ENCODE measurements around the gene RTCB.

The RTCB gene

GRCh38 chr22:32389685-32390084 is 22.4 kb downstream of the RTCB start:
- Histone ChIP-seq H2BK5ac (ENCODE audit: low read depth, low read length, poor library complexity, severe bottlenecking) (no peak overlapping the region), H3K9me3 (ENCODE audit: control insufficient read depth, low read length) (no peaks in the 10 kb centered on the region), H2AFZ (ENCODE audit: low read depth, low read length) (no peak overlapping the region), H2AK5ac (ENCODE audit: low read length, severe bottlenecking) (no peak overlapping the region), H3K9ac (ENCODE audit: low read length) (no peak overlapping the region), H3K4me2 (ENCODE audit: low read length, poor library complexity, severe bottlenecking) (no peak overlapping the region), H3K27me3 (ENCODE audit: control insufficient read depth in 1 of 2, insufficient read depth in 1 of 2, low read length in 2 of 2) (no peaks in the 10 kb centered on the region), H4K8ac (ENCODE audit: low read length) (no peak overlapping the region), H4K91ac (ENCODE audit: low read length) (no peak overlapping the region), H3K14ac (ENCODE audit: low read length in 2 of 2) (no peak overlapping the region), H3K23ac (ENCODE audit: low read length in 2 of 2) (no peak overlapping the region), H3K36me3 (ENCODE audit: control insufficient read depth in 1 of 2, insufficient read depth in 2 of 2, low read depth in 1 of 2, low read length in 2 of 2) (peaks cover 54 to 85% of the 10 kb centered on the region in 2 experiments), H3K4me3 (ENCODE audit: insufficient read depth in 1 of 2, low read depth in 1 of 2, low read length in 2 of 2) (no peak overlapping the region), H2BK12ac (ENCODE audit: low read length in 2 of 2) (no peak overlapping the region), H2BK15ac (ENCODE audit: low read depth, poor library complexity, severe bottlenecking) (no peak overlapping the region), H3K79me1 (replicated peaks; ENCODE audit: low read length, poor library complexity, severe bottlenecking) (peaks cover 12% of the 10 kb centered on the region), H2BK120ac (ENCODE audit: low read depth, low read length) (no peak overlapping the region), H3K4ac (ENCODE audit: low read depth in 1 of 2, low read length in 2 of 2) (no peak overlapping the region), H3K18ac (ENCODE audit: low read depth in 1 of 2, low read length in 2 of 2) (no peak overlapping the region), H3K27ac (ENCODE audit: low read length, poor library complexity, severe bottlenecking) (no peak overlapping the region), H3K4me1 (ENCODE audit: control insufficient read depth, insufficient read depth, low read depth, low read length) (no peaks in the 10 kb centered on the region)
- WGBS, result 78% methylated on average over 4 of the region's 4 CpGs
- peak; percentile 20 for DNase-seq

DNA sequence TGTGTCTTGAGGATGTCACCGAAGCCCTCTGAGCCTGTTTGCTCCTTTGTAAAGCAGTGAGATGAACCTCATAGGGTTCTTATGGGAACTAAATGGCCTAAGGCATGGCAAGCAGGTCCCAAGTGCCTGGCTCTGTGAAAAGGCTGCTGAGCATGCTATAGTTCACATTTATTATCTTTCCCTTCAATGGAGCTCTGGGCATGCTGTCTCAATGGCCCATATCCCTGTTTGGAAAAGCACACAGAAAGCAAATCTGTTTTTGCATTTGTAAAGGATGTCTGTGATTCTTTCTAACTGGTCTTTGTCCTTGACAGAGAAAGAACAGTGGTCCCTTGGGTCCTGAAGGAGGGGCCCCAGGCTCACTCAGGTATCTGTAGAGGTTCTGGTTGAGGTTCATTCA is 26.4 kb downstream of the RTCB start:
- H2BK120ac ChIP-seq (ENCODE audit: low read depth, low read length), result no peak overlapping the region
- no peak overlapping the region for H3K27ac ChIP-seq (ENCODE audit: low read length, poor library complexity, severe bottlenecking)
- no peak overlapping the region for H4K91ac ChIP-seq (ENCODE audit: low read length)
- H2AFZ ChIP-seq (ENCODE audit: low read depth, low read length), result no peak overlapping the region
- H3K79me1 ChIP-seq (replicated peaks; ENCODE audit: low read length, poor library complexity, severe bottlenecking), result peaks cover 3% of the 10 kb centered on the region
- H3K27me3 ChIP-seq (ENCODE audit: control insufficient read depth in 1 of 2, insufficient read depth in 1 of 2, low read length in 2 of 2), result no peaks in the 10 kb centered on the region
- DNase-seq, result no peak
- no peak overlapping the region for H3K4me2 ChIP-seq (ENCODE audit: low read length, poor library complexity, severe bottlenecking)
- H3K23ac ChIP-seq (ENCODE audit: low read length in 2 of 2), result no peak overlapping the region
- no peak overlapping the region for H3K4me3 ChIP-seq (ENCODE audit: insufficient read depth in 1 of 2, low read depth in 1 of 2, low read length in 2 of 2)
- WGBS, result 100% methylated on average over 1 of the region's 1 CpG
- H3K9ac ChIP-seq (ENCODE audit: low read length), result no peak overlapping the region
- H2AK5ac ChIP-seq (ENCODE audit: low read length, severe bottlenecking), result no peak overlapping the region
- H3K9me3 ChIP-seq (ENCODE audit: control insufficient read depth, low read length), result no peaks in the 10 kb centered on the region
- H3K4ac ChIP-seq (ENCODE audit: low read depth in 1 of 2, low read length in 2 of 2), result no peak overlapping the region
- no peak overlapping the region for H2BK5ac ChIP-seq (ENCODE audit: low read depth, low read length, poor library complexity, severe bottlenecking)
- H2BK12ac ChIP-seq (ENCODE audit: low read length in 2 of 2), result no peak overlapping the region
- no peak overlapping the region for H2BK15ac ChIP-seq (ENCODE audit: low read depth, poor library complexity, severe bottlenecking)
- no peaks in the 10 kb centered on the region for H3K4me1 ChIP-seq (ENCODE audit: control insufficient read depth, insufficient read depth, low read depth, low read length)
- no peak overlapping the region for H3K14ac ChIP-seq (ENCODE audit: low read length in 2 of 2)
- H4K8ac ChIP-seq (ENCODE audit: low read length), result no peak overlapping the region
- H3K36me3 ChIP-seq (ENCODE audit: control insufficient read depth in 1 of 2, insufficient read depth in 2 of 2, low read depth in 1 of 2, low read length in 2 of 2), result peaks cover 34 to 49% of the 10 kb centered on the region in 2 experiments
- H3K18ac ChIP-seq (ENCODE audit: low read depth in 1 of 2, low read length in 2 of 2), result no peak overlapping the region

GRCh38 chr22:32380991-32381390 is 31.1 kb downstream of the RTCB start:
- H2BK15ac ChIP-seq (ENCODE audit: low read depth, poor library complexity, severe bottlenecking), result no peak overlapping the region
- H2AFZ ChIP-seq (ENCODE audit: low read depth, low read length), result no peak overlapping the region
- H3K27ac ChIP-seq (ENCODE audit: low read length, poor library complexity, severe bottlenecking), result no peak overlapping the region
- H3K4me1 ChIP-seq (ENCODE audit: control insufficient read depth, insufficient read depth, low read depth, low read length), result no peaks in the 10 kb centered on the region
- no peaks in the 10 kb centered on the region for H3K9me3 ChIP-seq (ENCODE audit: control insufficient read depth, low read length)
- no peak overlapping the region for H3K4ac ChIP-seq (ENCODE audit: low read depth in 1 of 2, low read length in 2 of 2)
- H4K91ac ChIP-seq (ENCODE audit: low read length), result no peak overlapping the region
- DNase-seq, result no peak
- H3K18ac ChIP-seq (ENCODE audit: low read depth in 1 of 2, low read length in 2 of 2), result no peak overlapping the region
- H4K8ac ChIP-seq (ENCODE audit: low read length), result no peak overlapping the region
- no peak overlapping the region for H2BK12ac ChIP-seq (ENCODE audit: low read length in 2 of 2)
- no peak overlapping the region for H3K9ac ChIP-seq (ENCODE audit: low read length)
- H3K14ac ChIP-seq (ENCODE audit: low read length in 2 of 2), result no peak overlapping the region
- H3K23ac ChIP-seq (ENCODE audit: low read length in 2 of 2), result no peak overlapping the region
- no peaks in the 10 kb centered on the region for H3K27me3 ChIP-seq (ENCODE audit: control insufficient read depth in 1 of 2, insufficient read depth in 1 of 2, low read length in 2 of 2)
- H2BK120ac ChIP-seq (ENCODE audit: low read depth, low read length), result no peak overlapping the region
- peaks cover 7 to 10% of the 10 kb centered on the region in 2 experiments for H3K36me3 ChIP-seq (ENCODE audit: control insufficient read depth in 1 of 2, insufficient read depth in 2 of 2, low read depth in 1 of 2, low read length in 2 of 2)
- whole genome bisulfite sequencing, result 90% methylated on average over 2 of the region's 5 CpGs
- H2AK5ac ChIP-seq (ENCODE audit: low read length, severe bottlenecking), result no peak overlapping the region
- no peaks in the 10 kb centered on the region for H3K79me1 ChIP-seq (replicated peaks; ENCODE audit: low read length, poor library complexity, severe bottlenecking)
- H3K4me3 ChIP-seq (ENCODE audit: insufficient read depth in 1 of 2, low read depth in 1 of 2, low read length in 2 of 2), result no peak overlapping the region
- no peak overlapping the region for H2BK5ac ChIP-seq (ENCODE audit: low read depth, low read length, poor library complexity, severe bottlenecking)
- no peak overlapping the region for H3K4me2 ChIP-seq (ENCODE audit: low read length, poor library complexity, severe bottlenecking)

DNA sequence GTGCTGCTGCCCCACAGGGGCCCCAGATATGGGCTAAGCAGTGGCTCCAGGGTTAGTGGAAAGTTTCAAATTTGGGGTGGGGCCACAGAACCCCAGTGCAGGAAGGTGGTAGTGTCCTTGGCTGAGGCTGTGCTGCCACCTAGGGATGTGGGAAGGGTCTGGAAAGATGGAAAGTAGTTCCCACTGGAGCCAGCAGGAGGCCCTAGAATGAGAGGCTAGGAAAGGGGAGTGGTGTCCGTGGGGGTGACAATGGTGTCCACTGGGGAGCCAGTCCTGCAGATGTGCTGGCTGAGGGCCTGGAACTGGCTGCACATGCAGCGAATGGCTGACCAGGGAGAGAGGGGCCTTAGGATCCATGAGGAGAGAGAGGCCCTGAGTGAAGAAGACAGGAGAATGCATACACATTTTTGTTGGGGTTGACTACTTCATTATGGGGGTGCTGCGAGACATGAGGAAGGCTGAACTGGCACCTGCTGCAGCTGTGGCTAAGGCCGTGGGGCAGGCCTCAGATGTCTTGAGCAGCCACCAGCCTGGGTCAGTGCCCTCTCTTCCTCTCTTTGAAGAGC is 33.3 kb downstream of the RTCB start:
- Histone ChIP-seq H2BK5ac (ENCODE audit: low read depth, low read length, poor library complexity, severe bottlenecking) (no peak overlapping the region), H2BK12ac (ENCODE audit: low read length in 2 of 2) (no peak overlapping the region), H3K4ac (ENCODE audit: low read depth in 1 of 2, low read length in 2 of 2) (no peak overlapping the region), H2BK120ac (ENCODE audit: low read depth, low read length) (no peak overlapping the region), H4K8ac (ENCODE audit: low read length) (no peak overlapping the region), H3K23ac (ENCODE audit: low read length in 2 of 2) (no peak overlapping the region), H3K79me1 (replicated peaks; ENCODE audit: low read length, poor library complexity, severe bottlenecking) (no peaks in the 10 kb centered on the region), H3K4me2 (ENCODE audit: low read length, poor library complexity, severe bottlenecking) (no peak overlapping the region), H3K14ac (ENCODE audit: low read length in 2 of 2) (peak overlapping the region in 1 of 2 experiments; percentile 7), H3K27me3 (ENCODE audit: control insufficient read depth in 1 of 2, insufficient read depth in 1 of 2, low read length in 2 of 2) (no peaks in the 10 kb centered on the region), H3K9me3 (ENCODE audit: control insufficient read depth, low read length) (no peaks in the 10 kb centered on the region), H2AK5ac (ENCODE audit: low read length, severe bottlenecking) (no peak overlapping the region), H3K4me1 (ENCODE audit: control insufficient read depth, insufficient read depth, low read depth, low read length) (no peaks in the 10 kb centered on the region), H3K27ac (ENCODE audit: low read length, poor library complexity, severe bottlenecking) (no peak overlapping the region), H3K4me3 (ENCODE audit: insufficient read depth in 1 of 2, low read depth in 1 of 2, low read length in 2 of 2) (no peak overlapping the region), H2AFZ (ENCODE audit: low read depth, low read length) (no peak overlapping the region), H3K9ac (ENCODE audit: low read length) (no peak overlapping the region), H3K18ac (ENCODE audit: low read depth in 1 of 2, low read length in 2 of 2) (no peak overlapping the region), H3K36me3 (ENCODE audit: control insufficient read depth in 1 of 2, insufficient read depth in 2 of 2, low read depth in 1 of 2, low read length in 2 of 2) (no peaks in the 10 kb centered on the region), H4K91ac (ENCODE audit: low read length) (no peak overlapping the region), H2BK15ac (ENCODE audit: low read depth, poor library complexity, severe bottlenecking) (no peak overlapping the region)
- 57% methylated on average over 4 of the region's 4 CpGs for WGBS
- peak; percentile 47 for DNase-seq

All from mesenchymal stem cell (in vitro differentiated cells and primary cell).